Measurements from ENCODE around the gene FEZF1. TPM values are rescaled to one million over a fixed set of nuclear protein-coding genes. Genes with fewer than 3 reads are reported as not detected.

FEZF1 gene
- polyA plus RNA-seq, 1 experiment = not detected

GRCh38 chr7:122299624-122300210 is 4.8 kb downstream of the FEZF1 start:
- H3K36me3 ChIP-seq (ENCODE audit: control insufficient read depth, insufficient read depth, low read length) = no peaks in the 10 kb centered on the region
- H3K4me3 ChIP-seq (ENCODE audit: low read depth, low read length) = no peak overlapping the region
- ChIA-PET POLR2A (no interaction called here), CTCF (no interaction called here)
- no peak for DNase-seq (ENCODE audit: low read depth)
- H3K27me3 ChIP-seq (ENCODE audit: control insufficient read depth, insufficient read depth, low read length) = peaks cover 38% of the 10 kb centered on the region
- TF ChIP-seq, protein P1, sequence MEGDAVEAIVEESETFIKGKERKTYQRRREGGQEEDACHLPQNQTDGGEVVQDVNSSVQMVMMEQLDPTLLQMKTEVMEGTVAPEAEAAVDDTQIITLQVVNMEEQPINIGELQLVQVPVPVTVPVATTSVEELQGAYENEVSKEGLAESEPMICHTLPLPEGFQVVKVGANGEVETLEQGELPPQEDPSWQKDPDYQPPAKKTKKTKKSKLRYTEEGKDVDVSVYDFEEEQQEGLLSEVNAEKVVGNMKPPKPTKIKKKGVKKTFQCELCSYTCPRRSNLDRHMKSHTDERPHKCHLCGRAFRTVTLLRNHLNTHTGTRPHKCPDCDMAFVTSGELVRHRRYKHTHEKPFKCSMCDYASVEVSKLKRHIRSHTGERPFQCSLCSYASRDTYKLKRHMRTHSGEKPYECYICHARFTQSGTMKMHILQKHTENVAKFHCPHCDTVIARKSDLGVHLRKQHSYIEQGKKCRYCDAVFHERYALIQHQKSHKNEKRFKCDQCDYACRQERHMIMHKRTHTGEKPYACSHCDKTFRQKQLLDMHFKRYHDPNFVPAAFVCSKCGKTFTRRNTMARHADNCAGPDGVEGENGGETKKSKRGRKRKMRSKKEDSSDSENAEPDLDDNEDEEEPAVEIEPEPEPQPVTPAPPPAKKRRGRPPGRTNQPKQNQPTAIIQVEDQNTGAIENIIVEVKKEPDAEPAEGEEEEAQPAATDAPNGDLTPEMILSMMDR (IDR thresholded peaks at IDR 0.05; ENCODE audit: insufficient read depth, low read depth, low read length) = no peak

GRCh38 chr7:122298618-122299017 is 5.9 kb downstream of the FEZF1 start:
- H3K36me3 ChIP-seq (ENCODE audit: control insufficient read depth, insufficient read depth, low read length) = no peaks in the 10 kb centered on the region
- TF ChIP-seq, protein P1 (IDR thresholded peaks at IDR 0.05; ENCODE audit: insufficient read depth, low read depth, low read length) = no peak
- DNase-seq (ENCODE audit: low read depth) = no peak
- ChIA-PET POLR2A (no interaction called here), CTCF (no interaction called here)
- H3K27me3 ChIP-seq (ENCODE audit: control insufficient read depth, insufficient read depth, low read length) = peaks cover 31% of the 10 kb centered on the region
- H3K4me3 ChIP-seq (ENCODE audit: low read depth, low read length) = no peak overlapping the region

GRCh38 chr7:122298131-122298530 is 6.4 kb downstream of the FEZF1 start:
- no peak for DNase-seq (ENCODE audit: low read depth)
- Histone ChIP-seq H3K27me3 (ENCODE audit: control insufficient read depth, insufficient read depth, low read length) (peaks cover 27% of the 10 kb centered on the region), H3K4me3 (ENCODE audit: low read depth, low read length) (no peak overlapping the region), H3K36me3 (ENCODE audit: control insufficient read depth, insufficient read depth, low read length) (no peaks in the 10 kb centered on the region)
- TF ChIP-seq, protein P1 (IDR thresholded peaks at IDR 0.05; ENCODE audit: insufficient read depth, low read depth, low read length) = no peak
- ChIA-PET CTCF (no interaction called here), POLR2A (no interaction called here)

- ChIA-PET POLR2A (no interaction called here), CTCF (no interaction called here)
- H3K36me3 ChIP-seq (ENCODE audit: control insufficient read depth, insufficient read depth, low read length) = no peaks in the 10 kb centered on the region
- TF ChIP-seq, protein P1 (IDR thresholded peaks at IDR 0.05; ENCODE audit: insufficient read depth, low read depth, low read length) = no peak
- no peaks in the 10 kb centered on the region for H3K27me3 ChIP-seq (ENCODE audit: control insufficient read depth, insufficient read depth, low read length)
- H3K4me3 ChIP-seq (ENCODE audit: low read depth, low read length) = no peak overlapping the region
- no peak for DNase-seq (ENCODE audit: low read depth)
These were observed 13.4 kb downstream of the FEZF1 start for GRCh38 chr7:122291189-122291588.

DNA sequence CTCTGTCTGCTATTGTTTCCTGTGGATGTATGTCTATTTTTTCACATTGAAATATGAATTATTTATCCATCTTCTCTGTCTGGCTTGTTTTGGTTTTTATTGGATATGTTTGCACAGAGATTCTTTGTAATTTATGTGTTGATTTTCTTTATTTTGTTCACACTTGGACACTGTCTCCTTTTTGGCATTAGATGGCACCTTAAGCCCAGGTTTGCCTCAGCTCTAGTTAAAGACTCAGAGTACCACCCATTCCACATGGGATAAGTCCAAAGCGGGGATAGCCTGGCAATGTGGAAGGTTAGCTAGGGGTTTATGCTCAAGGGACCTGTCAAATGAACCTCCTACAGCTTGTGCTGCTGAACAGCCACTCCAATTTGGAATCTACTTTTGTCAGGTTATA is 14.1 kb downstream of the FEZF1 start:
- CTCF ChIA-PET = no interaction called here

More for the DNA sequence above, 14.1 kb downstream of the FEZF1 start:
- POLR2A ChIA-PET = no interaction called here
- Histone ChIP-seq H3K4me3 (ENCODE audit: low read depth, low read length) (no peak overlapping the region), H3K36me3 (ENCODE audit: control insufficient read depth, insufficient read depth, low read length) (no peaks in the 10 kb centered on the region), H3K27me3 (ENCODE audit: control insufficient read depth, insufficient read depth, low read length) (no peaks in the 10 kb centered on the region)
- TF ChIP-seq, protein P1 (IDR thresholded peaks at IDR 0.05; ENCODE audit: insufficient read depth, low read depth, low read length) = no peak
- no peak for DNase-seq (ENCODE audit: low read depth)
